ENCODE measurements around the gene DPPA5.

Gene DPPA5

DNA sequence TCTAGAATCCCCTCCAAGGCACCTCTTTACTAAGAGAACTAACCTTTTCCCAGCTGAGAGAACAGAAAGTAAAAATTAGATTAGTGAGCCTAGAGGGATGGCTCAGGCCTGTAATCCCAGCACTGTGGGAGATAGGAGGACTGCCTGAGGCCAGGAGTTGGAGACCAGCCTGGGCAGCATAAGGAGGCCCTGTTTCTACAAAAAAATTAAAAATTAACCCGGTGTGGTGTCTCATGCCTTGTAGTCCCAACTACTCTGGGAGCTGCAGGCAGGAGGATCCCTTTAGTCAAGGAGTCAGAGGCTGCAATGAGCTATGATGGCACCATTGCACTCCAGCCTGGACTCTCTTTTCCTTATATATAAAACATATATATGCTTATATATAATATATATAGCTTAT is 21.1 kb upstream of the DPPA5 start:
- Histone ChIP-seq H3K4me1 (ENCODE audit: insufficient read depth, low read length) (no peaks in the 10 kb centered on the region), H3K9me3 (ENCODE audit: control insufficient read depth, insufficient read depth, low read length) (no peaks in the 10 kb centered on the region; the same call in 1 of the 2 replicates), H3K36me3 (ENCODE audit: insufficient read depth, low read length) (no peaks in the 10 kb centered on the region), H3K9ac (ENCODE audit: low read depth, low read length) (no peak overlapping the region)

DNA sequence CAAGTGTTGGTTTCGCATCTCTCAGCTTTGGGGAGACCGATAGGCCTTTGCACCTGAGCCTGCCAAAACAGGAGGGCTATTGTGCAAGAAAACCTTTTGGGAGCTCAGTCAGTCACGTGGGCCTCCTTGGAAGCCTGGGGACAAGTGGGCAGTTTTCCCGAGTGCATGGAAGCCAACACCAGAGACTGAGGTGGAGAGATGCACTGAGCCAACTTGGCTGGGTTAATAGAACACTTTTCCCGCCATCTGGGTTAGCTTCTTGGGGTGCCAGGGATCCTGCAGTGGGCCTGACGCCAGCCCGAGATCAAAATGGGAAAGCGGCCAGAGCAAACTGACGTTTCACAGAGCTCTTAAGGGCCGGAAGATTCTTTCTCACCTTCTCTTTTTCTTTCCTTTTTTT is 18.4 kb upstream of the DPPA5 start:
- H3K9me3 ChIP-seq (ENCODE audit: control insufficient read depth, insufficient read depth, low read length): no peaks in the 10 kb centered on the region; the same call in 1 of the 2 replicates
- H3K4me1 ChIP-seq (ENCODE audit: insufficient read depth, low read length): no peaks in the 10 kb centered on the region; the same call in 1 of the 2 replicates
- H3K36me3 ChIP-seq (ENCODE audit: insufficient read depth, low read length): no peaks in the 10 kb centered on the region
- no peak overlapping the region for H3K9ac ChIP-seq (ENCODE audit: low read depth, low read length)

DNA sequence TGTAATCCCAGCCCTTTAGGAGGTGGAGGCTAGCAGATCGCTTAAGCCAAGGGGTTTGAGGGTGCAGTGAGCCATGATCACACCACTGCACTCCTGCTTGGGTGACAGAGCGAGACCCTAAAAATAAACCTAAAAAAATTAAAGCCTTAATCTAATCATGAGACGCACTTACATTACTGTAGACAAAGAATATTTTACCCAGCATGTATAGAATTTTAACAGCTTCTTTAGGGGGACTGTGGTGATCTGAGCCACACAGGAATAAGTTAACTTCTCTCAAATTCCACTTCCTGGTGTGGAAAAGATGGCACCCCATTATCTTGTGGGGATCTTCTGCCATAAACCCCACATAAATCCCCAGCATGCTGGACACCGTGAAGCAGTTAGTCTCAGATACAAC is 17.9 kb upstream of the DPPA5 start:
- Histone ChIP-seq H3K36me3 (ENCODE audit: insufficient read depth, low read length) (no peaks in the 10 kb centered on the region), H3K4me1 (ENCODE audit: insufficient read depth, low read length) (no peaks in the 10 kb centered on the region; the same call in 1 of the 2 replicates), H3K9me3 (ENCODE audit: control insufficient read depth, insufficient read depth, low read length) (no peaks in the 10 kb centered on the region; the same call in 1 of the 2 replicates), H3K9ac (ENCODE audit: low read depth, low read length) (no peak overlapping the region)

DNA sequence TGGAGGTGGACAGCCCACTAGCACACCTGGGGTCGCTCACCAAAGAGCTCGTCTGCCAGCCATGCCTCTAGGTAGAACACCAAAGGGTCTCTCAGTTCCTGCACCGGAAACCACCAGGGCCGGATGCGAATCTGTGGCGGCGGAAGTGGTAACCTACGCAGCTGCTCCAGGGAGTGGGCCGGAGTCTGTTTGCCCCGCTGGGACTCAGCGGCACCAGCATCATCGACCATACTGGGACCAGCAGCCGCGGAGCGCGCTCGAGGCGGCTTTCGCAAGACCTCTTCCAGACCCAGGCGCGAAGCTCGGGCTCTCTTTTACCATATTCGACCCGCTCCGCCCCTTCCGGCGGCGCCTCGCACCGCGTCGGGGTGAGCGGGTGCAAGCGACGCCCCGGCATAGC is 15.5 kb upstream of the DPPA5 start, which contains the start of gene OOEP:
TSS of gene OOEP (minus strand) at position 335 of the 400 bp plus-strand sequence. CDS start at position 230, 105 bp downstream.
- H3K36me3 ChIP-seq (ENCODE audit: insufficient read depth, low read length): no peaks in the 10 kb centered on the region
- H3K9me3 ChIP-seq (ENCODE audit: control insufficient read depth, insufficient read depth, low read length): no peaks in the 10 kb centered on the region; the same call in 1 of the 2 replicates
- H3K4me1 ChIP-seq (ENCODE audit: insufficient read depth, low read length): no peaks in the 10 kb centered on the region; the same call in 1 of the 2 replicates
- H3K9ac ChIP-seq (ENCODE audit: low read depth, low read length): no peak within 1 kb of the TSS

DNA sequence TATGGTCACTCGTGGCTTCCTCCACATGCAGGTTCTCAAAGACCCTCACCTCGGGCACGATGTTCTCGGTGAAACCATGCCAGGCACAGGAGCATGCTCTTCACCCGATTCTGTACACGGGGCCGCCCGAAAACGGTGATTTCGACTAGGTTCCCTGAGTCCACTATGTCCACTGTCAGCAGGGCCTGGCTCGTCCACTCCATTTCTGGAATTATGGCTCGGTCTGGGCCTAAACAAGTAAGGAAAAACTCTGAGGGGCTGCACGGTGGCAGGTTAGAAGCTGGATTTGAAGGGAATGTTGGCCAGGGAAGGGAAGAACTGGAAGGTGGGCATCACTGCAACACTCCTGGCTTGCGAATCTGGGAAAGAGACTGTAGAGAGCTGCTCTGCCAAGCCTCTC is 15.1 kb upstream of the DPPA5 start:
- no peaks in the 10 kb centered on the region; the same call in 1 of the 2 replicates for H3K4me1 ChIP-seq (ENCODE audit: insufficient read depth, low read length)
- no peaks in the 10 kb centered on the region for H3K36me3 ChIP-seq (ENCODE audit: insufficient read depth, low read length)
- H3K9ac ChIP-seq (ENCODE audit: low read depth, low read length): no peak overlapping the region
- no peaks in the 10 kb centered on the region; the same call in 1 of the 2 replicates for H3K9me3 ChIP-seq (ENCODE audit: control insufficient read depth, insufficient read depth, low read length)

DNA sequence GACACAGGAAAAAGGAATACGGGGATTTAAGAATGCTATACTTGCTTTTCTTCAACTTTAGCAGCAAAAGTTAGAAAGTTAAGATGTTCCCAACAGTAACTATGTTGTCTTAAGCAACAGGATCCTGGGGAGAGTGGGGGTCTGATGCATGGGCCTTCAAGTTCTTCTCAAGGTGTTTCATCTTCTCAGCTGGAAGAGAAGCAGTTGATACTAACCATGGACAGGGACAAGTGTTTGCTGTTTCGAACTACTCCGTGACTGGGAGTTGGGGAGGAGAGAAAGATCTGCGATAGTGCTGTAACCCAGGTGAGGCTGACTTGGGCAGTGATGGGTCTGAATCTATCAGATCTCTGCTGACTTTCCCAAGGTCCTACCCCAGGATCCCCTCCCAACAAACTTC is 14.6 kb upstream of the DPPA5 start:
- no peaks in the 10 kb centered on the region; the same call in 1 of the 2 replicates for H3K9me3 ChIP-seq (ENCODE audit: control insufficient read depth, insufficient read depth, low read length)
- H3K9ac ChIP-seq (ENCODE audit: low read depth, low read length): no peak overlapping the region

DNA sequence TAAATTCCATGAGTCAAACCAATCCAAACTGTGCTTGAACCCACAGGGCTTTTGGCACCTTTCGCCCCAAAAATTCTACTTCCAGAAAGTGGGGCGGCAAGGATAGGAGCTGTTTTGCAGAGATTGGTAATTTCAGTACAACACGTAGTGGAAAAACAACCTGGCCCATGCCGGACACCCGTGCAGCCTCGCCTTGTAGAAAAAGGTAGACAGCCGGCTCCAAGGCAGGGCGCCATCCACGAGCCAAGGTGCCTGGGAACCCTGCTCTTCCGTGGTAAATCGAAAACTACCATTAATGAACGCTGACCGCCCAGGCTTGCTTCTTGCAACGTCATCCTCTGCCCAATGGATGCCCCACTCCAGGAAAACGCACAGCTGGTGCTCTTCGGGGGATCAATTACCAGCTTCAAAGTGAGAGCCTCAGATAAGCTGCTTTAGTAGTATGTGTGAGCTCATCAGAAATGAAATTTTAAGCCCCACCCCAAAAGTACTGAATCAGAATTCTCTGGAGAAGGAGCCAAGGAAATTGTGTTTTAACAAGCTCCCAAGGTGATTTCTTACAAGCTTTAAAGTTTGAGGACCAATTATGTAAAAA is 13.8 kb upstream of the DPPA5 start:
- Histone ChIP-seq H3K4me1 (ENCODE audit: insufficient read depth, low read length) (no peaks in the 10 kb centered on the region; the same call in 1 of the 2 replicates), H3K9ac (ENCODE audit: low read depth, low read length) (no peak overlapping the region), H3K9me3 (ENCODE audit: control insufficient read depth, insufficient read depth, low read length) (no peaks in the 10 kb centered on the region; the same call in 1 of the 2 replicates), H3K36me3 (ENCODE audit: insufficient read depth, low read length) (no peaks in the 10 kb centered on the region)

More for the DNA sequence above, 14.6 kb upstream of the DPPA5 start:
- no peaks in the 10 kb centered on the region for H3K36me3 ChIP-seq (ENCODE audit: insufficient read depth, low read length)
- no peaks in the 10 kb centered on the region; the same call in 1 of the 2 replicates for H3K4me1 ChIP-seq (ENCODE audit: insufficient read depth, low read length)

DNA sequence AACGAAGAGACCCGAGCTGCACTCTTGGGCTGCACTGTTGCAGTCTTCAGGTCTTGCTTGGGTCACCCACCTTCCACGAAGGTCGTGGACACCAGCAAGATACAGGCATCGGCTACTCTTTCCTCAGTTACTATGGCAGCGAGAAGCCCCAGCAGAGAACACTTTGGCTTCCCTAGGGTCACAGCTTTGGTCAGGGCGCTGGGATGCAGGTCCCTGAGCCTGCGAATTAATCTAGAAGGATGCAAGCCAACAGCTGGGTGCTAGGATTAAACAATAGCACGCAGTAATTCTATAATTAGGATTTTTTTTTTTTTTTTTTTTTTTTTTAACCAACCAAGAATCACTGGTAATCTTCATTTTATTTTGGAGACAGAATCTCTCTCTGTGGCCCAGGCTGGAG is 10.5 kb upstream of the DPPA5 start:
- Histone ChIP-seq H3K9me3 (ENCODE audit: control insufficient read depth, insufficient read depth, low read length) (no peaks in the 10 kb centered on the region; the same call in 1 of the 2 replicates), H3K36me3 (ENCODE audit: insufficient read depth, low read length) (no peaks in the 10 kb centered on the region), H3K4me1 (ENCODE audit: insufficient read depth, low read length) (no peaks in the 10 kb centered on the region; the same call in 1 of the 2 replicates), H3K9ac (ENCODE audit: low read depth, low read length) (no peak overlapping the region)

DNA sequence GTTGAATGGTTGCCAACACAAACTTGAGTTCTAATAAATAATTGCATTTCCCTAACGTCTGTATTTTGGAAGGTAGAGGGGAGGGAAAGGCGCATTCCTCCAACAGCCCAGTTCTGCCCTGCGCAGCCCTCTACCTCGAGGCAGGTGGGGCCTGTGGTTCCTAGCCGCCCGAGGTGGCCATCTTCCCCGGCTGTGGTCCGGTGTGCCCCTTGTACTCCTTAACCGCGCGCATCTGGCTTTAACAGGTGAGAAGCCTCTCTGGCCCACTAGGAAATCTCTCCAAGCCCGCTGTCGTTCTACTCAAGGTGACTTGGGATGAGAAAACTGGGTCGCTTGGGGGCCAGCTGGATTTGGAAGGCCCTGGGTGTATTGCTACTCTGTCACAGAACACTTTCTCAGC is 10.0 kb upstream of the DPPA5 start:
- Histone ChIP-seq H3K36me3 (ENCODE audit: insufficient read depth, low read length) (no peaks in the 10 kb centered on the region), H3K4me1 (ENCODE audit: insufficient read depth, low read length) (no peaks in the 10 kb centered on the region; the same call in 1 of the 2 replicates), H3K9ac (ENCODE audit: low read depth, low read length) (no peak overlapping the region), H3K9me3 (ENCODE audit: control insufficient read depth, insufficient read depth, low read length) (no peaks in the 10 kb centered on the region; the same call in 1 of the 2 replicates)

DNA sequence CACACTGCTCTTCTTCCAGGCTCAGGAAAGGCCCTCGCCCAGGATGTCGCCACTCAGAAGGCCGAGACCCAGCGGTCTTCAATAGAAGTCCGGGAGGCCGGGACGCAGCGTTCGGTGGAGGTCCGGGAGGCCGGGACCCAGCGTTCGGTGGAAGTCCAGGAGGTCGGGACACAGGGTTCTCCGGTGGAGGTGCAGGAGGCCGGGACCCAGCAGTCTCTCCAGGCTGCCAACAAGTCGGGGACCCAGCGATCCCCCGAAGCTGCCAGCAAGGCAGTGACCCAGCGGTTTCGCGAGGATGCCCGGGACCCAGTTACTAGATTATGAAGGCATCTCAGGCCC is 9.4 kb upstream of the DPPA5 start:
- no peaks in the 10 kb centered on the region for H3K36me3 ChIP-seq (ENCODE audit: insufficient read depth, low read length)
- H3K9ac ChIP-seq (ENCODE audit: low read depth, low read length): no peak overlapping the region
- H3K4me1 ChIP-seq (ENCODE audit: insufficient read depth, low read length): no peaks in the 10 kb centered on the region; the same call in 1 of the 2 replicates
- H3K9me3 ChIP-seq (ENCODE audit: control insufficient read depth, insufficient read depth, low read length): no peaks in the 10 kb centered on the region; the same call in 1 of the 2 replicates

DNA sequence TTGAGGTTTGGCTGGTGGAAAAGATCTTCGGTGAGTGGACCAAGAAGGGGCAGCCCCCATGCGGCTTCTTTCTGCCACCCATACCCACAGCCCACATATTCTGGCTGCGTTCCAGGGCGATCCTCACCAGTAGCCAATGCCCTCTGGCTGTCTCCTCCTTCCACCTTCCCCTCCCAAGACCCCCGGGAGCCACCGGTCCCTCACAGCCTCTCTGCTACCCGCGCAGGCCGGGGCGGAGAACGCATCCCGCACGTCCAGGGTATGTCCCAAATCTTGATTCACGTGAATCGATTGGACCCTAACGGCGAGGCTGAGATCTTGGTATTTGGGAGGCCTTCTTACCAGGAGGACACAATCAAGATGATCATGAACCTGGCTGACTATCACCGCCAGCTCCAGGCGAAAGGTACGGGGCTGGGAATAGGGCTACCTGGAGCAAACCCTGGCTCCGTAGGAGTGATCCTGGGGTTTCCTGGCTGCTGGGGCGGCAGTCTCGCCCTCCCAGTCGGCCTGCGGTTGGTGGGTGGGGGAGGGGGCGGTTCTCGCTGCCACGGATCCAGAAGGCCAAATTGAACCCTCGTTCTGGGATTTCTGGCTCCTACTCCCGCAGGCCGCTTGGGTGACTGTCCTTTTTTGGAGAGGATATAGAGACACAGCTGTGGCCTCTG is 8.9 kb upstream of the DPPA5 start:
- Histone ChIP-seq H3K9me3 (ENCODE audit: control insufficient read depth, insufficient read depth, low read length) (no peaks in the 10 kb centered on the region; the same call in 1 of the 2 replicates), H3K4me1 (ENCODE audit: insufficient read depth, low read length) (no peaks in the 10 kb centered on the region), H3K9ac (ENCODE audit: low read depth, low read length) (no peak overlapping the region), H3K36me3 (ENCODE audit: insufficient read depth, low read length) (no peaks in the 10 kb centered on the region)

DNA sequence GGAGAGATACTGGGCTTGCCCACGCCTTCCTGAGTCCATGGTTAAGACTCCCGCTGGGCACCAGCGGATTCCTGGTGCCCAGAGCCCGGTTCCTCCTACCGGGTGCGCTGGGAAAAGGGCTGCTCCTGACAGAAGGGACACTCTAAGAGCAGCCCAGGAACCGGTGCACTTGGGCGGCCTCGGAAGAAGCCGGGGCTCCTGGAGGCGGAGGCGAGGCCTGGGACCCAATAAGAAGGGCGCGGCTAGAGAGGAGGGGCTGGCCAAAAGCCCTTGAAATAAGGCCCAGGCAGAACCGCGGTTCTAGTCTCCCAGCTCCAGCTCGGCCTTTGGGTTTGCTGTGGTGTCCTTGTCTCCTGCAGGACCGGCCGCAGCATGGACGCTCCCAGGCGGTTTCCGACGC is 8.3 kb upstream of the DPPA5 start, which contains the start of gene KHDC3L:
TSS of gene KHDC3L (plus strand) at position 301 of the 400 bp plus-strand sequence. CDS start at position 373, 72 bp downstream.
- no peak within 1 kb of the TSS for H3K9ac ChIP-seq (ENCODE audit: low read depth, low read length)
- H3K36me3 ChIP-seq (ENCODE audit: insufficient read depth, low read length): no peaks in the 10 kb centered on the region
- no peaks in the 10 kb centered on the region; the same call in 1 of the 2 replicates for H3K9me3 ChIP-seq (ENCODE audit: control insufficient read depth, insufficient read depth, low read length)
- no peaks in the 10 kb centered on the region for H3K4me1 ChIP-seq (ENCODE audit: insufficient read depth, low read length)

DNA sequence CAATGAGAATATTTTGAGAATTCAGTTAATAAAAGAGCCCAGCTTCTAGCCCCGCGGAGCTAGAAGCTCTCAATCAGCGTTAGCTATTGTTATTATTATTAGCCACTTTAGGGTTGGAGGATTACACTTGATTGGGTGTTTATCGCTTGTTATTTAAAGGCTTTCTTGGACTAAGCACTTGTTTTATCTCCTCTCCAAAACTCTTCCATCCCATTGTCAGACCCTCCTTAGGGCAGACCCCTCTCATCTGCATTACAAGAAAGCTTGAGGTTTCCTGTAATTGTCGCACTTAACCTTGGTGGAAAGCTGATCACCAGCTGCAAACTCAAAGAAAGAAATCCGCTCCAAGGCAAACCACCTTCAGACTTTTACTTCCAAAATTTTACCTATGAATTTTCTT is 4.8 kb downstream of the DPPA5 start:
- H3K36me3 ChIP-seq (ENCODE audit: insufficient read depth, low read length): no peaks in the 10 kb centered on the region
- peaks cover 18% of the 10 kb centered on the region for H3K4me1 ChIP-seq (ENCODE audit: insufficient read depth, low read length)
- H3K9me3 ChIP-seq (ENCODE audit: control insufficient read depth, insufficient read depth, low read length): no peaks in the 10 kb centered on the region
- peak overlapping the region; percentile 7; the same call in 1 of the 2 replicates for H3K9ac ChIP-seq (ENCODE audit: low read depth, low read length)

DNA sequence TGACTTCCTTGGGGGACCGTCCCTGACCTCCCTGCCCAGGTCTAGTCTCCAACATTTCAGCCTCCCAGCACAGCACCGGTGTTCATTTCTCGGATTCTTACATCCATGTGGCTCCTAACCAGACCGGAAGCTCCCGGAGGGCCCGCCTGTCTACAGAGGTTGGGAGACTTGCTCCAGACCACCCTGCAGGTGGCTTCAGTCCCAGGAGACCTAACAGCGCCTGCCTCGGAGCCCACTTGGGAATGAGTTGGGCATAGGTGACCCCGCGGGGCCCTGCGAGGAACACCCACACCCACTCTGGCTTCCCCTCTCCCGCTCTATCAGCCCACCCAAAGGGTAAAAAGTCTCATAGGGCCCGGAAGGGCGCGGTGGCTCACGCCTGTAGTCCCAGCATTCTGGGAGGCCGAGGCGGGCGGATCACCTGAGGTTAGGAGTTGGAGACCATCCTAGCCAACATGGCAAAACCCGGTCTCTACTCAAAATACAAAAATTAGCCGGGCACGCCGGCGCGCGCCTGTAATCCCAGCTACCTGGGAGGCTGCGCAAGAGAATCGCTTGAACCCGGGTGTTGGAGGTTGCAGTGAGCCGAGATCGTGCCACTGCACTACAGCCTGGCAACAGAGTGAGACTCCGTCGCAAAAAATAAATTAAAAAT is 5.4 kb downstream of the DPPA5 start:
- H3K9ac ChIP-seq (ENCODE audit: low read depth, low read length): no peak overlapping the region
- H3K36me3 ChIP-seq (ENCODE audit: insufficient read depth, low read length): no peaks in the 10 kb centered on the region
- peaks cover 18% of the 10 kb centered on the region for H3K4me1 ChIP-seq (ENCODE audit: insufficient read depth, low read length)
- H3K9me3 ChIP-seq (ENCODE audit: control insufficient read depth, insufficient read depth, low read length): no peaks in the 10 kb centered on the region
